Fibroblast of lung (primary cell): ENCODE measurements around the gene PIK3C2B.

ENCODE experiments used
- CTCF ChIP-seq, 2 donors: IDR thresholded peaks in 1 of 2; conservative IDR thresholded peaks in 1 of 2; 1 replicate in 1 of 2; 2 replicates in 1 of 2; pipeline ENCODE4 v1.5.1; 2011 to 2012; ENCODE audit warnings: low read length in 2 of 2, control low read depth in 1 of 2, inconsistent platforms in 1 of 2, low read depth in 1 of 2, mild to moderate bottlenecking in 1 of 2
- EZH2 ChIP-seq: IDR thresholded peaks from 2 replicates; pipeline ENCODE4 v1.5.1; 2012; ENCODE audit warnings: low read length, control low read depth, mild to moderate bottlenecking; ENCODE audit errors: missing control alignments

- TF ChIP-seq CTCF (conservative IDR thresholded peaks at IDR 0.05 in 1 of 2, IDR thresholded peaks at IDR 0.05 in 1 of 2; ENCODE audit: low read depth in 1 of 2, low read length in 2 of 2) = no peak
- no peak for TF ChIP-seq EZH2
Observed at GRCh38 chr1:204479387-204480136, 15.0 kb downstream of the PIK3C2B start.
